Epithelial cell of proximal tubule (primary cell): ENCODE data around the gene ZNF213. TPM values are rescaled to one million over a fixed set of nuclear protein-coding genes. Genes with fewer than 3 reads are reported as not detected.
A peak's percentile ranks its signal among the peaks of the same experiment; 100 is the strongest.

Source experiments
- DNase-seq: peaks from one replicate; pipeline ENCODE4 v3.0.0-alpha.2; 2011; ENCODE audit warnings: low read depth
- H3K4me3 ChIP-seq: 2 replicates; pipeline ENCODE4 v1.5.1; 2011; ENCODE audit warnings: low read depth, mild to moderate bottlenecking, low read length
- CTCF ChIP-seq: conservative IDR thresholded peaks from 2 replicates; pipeline ENCODE4 v1.5.1; 2012; ENCODE audit warnings: low read depth, mild to moderate bottlenecking, low read length
- total RNA-seq: library from RNA; depleted of rRNA; stranded (reverse); fragments of >200 nt; gene quantifications from 2 replicates; pipeline ENCODE4 v1.2.3, GENCODE V29; 2015

ZNF213 gene
- total RNA-seq, 1 donor from 2014 or later, result 2.4 TPM

GRCh38 chr16:3155972-3156371, 21.1 kb downstream of the ZNF213 start:
- no peak for DNase-seq
- no peak overlapping the region for H3K4me3 ChIP-seq
- no peak for TF ChIP-seq CTCF

GRCh38 chr16:3157229-3158025, 22.6 kb downstream of the ZNF213 start:
- DNase-seq, result peak; percentile 63
- H3K4me3 ChIP-seq, result peak overlapping the region; percentile 83
- no peak for TF ChIP-seq CTCF

GRCh38 chr16:3158026-3158509, 23.2 kb downstream of the ZNF213 start:
- no peak for DNase-seq
- TF ChIP-seq CTCF, result no peak
- peak overlapping the region; percentile 83 for H3K4me3 ChIP-seq

- TF ChIP-seq CTCF, result no peak
These were observed 23.9 kb downstream of the ZNF213 start for GRCh38 chr16:3158510-3159314.

GRCh38 chr16:3161235-3162018, 26.6 kb downstream of the ZNF213 start:
- no peak for DNase-seq
- TF ChIP-seq CTCF, result no peak
- H3K4me3 ChIP-seq, result no peak overlapping the region

More at GRCh38 chr16:3158510-3159314, 23.9 kb downstream of the ZNF213 start:
- no peak for DNase-seq
- H3K4me3 ChIP-seq, result peak overlapping the region; percentile 83

- TF ChIP-seq CTCF, result no peak
- DNase-seq, result no peak
- H3K4me3 ChIP-seq, result no peak overlapping the region
These were observed 29.5 kb downstream of the ZNF213 start for GRCh38 chr16:3164121-3164991.
